ENCODE data around the gene POC1A. TPM values are rescaled to one million over a fixed set of nuclear protein-coding genes. Genes with fewer than 3 reads are reported as not detected.
A peak's percentile ranks its signal among the peaks of the same experiment; 100 is the strongest.

Gene POC1A
- total and polyA plus RNA-seq, 9 of the 15 experiments (the other 6 are each of a cell fraction or from before 2014, with no cell fraction given): 7.2 to 17.5 (median 12.1) TPM

- TF ChIP-seq USF1 (CRISPR knock-in tag; IDR thresholded peaks at IDR 0.05) (no peak), MGA (IDR thresholded peaks at IDR 0.05) (no peak), NEUROD1 (IDR thresholded peaks at IDR 0.05; ENCODE audit: borderline replicate concordance, low read depth, low read length, partially characterized antibody) (no peak), RERE (CRISPR knock-in tag; IDR thresholded peaks at IDR 0.05; ENCODE audit: borderline replicate concordance) (no peak), ASH1L (IDR thresholded peaks at IDR 0.05; ENCODE audit: borderline replicate concordance, low read depth, partially characterized antibody) (no peak), TSC22D4 (tag; IDR thresholded peaks at IDR 0.05) (no peak), GTF2B (IDR thresholded peaks at IDR 0.05; ENCODE audit: extremely low read depth, insufficient read length) (no peak), CCAR2 (IDR thresholded peaks at IDR 0.05; ENCODE audit: low read depth, low read length) (no peak), MEIS2 (IDR thresholded peaks at IDR 0.05; ENCODE audit: partially characterized antibody) (peak; percentile 41)
Observed at GRCh38 chr3:52029053-52029452, 125.2 kb downstream of the POC1A start (continued).

All from K562 (cell line).